NCI-H774 (cell line): ENCODE measurements around the gene PTX3.

ENCODE experiments used
- DNase-seq: peaks from one replicate; lab custom pipeline; 2025; lab: John Stamatoyannopoulos, UW

The PTX3 gene

GRCh38 chr3:157475921-157476414 is 39.3 kb downstream of the PTX3 start:
- no peak for DNase-seq

GRCh38 chr3:157477441-157477840 is 40.8 kb downstream of the PTX3 start:
- no peak for DNase-seq

GRCh38 chr3:157479464-157480243 is 43.0 kb downstream of the PTX3 start:
- DNase-seq = no peak

GRCh38 chr3:157487339-157487738 is 50.7 kb downstream of the PTX3 start:
- DNase-seq = no peak

- no peak for DNase-seq
Observed at GRCh38 chr3:157488144-157488543, 51.5 kb downstream of the PTX3 start.

- DNase-seq = no peak
Observed at GRCh38 chr3:157491136-157491535, 54.5 kb downstream of the PTX3 start.
